HG03135 (cell line): Measurements from ENCODE around the gene NGB.
"Not testable (repeated sequence)": the region's sequence is repeated elsewhere in the genome, so short reads cannot be mapped to it uniquely, and the experiment has no call there.

Source experiments
- ATAC-seq: cut with Tn5 transposase; IDR thresholded peaks from one replicate; pipeline ENCODE4 v1.9.1; 2021; ENCODE audit warnings: mild to moderate bottlenecking, moderate library complexity; ENCODE audit not compliant: unreplicated experiment

The NGB gene

DNA sequence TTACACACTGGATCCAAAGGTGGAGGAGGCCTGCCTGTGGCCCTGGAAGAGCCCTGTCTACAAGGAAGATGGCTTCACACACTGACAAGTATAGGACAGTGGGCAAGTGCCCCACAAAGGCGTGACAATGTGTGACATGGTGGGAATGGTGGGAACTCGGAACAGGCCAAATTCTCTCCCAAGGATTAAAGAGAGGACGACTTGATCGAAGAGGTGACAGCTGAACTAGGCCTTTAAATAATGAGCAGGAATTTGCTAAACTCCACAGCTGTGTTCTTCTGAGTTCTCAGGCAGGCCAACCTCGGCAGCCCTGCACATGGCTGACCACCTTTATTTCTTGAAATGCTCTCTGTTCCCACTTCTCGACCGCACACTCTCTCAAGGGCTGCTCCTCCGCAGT lies 25.9 kb upstream of the NGB start:
- no peak for ATAC-seq

DNA sequence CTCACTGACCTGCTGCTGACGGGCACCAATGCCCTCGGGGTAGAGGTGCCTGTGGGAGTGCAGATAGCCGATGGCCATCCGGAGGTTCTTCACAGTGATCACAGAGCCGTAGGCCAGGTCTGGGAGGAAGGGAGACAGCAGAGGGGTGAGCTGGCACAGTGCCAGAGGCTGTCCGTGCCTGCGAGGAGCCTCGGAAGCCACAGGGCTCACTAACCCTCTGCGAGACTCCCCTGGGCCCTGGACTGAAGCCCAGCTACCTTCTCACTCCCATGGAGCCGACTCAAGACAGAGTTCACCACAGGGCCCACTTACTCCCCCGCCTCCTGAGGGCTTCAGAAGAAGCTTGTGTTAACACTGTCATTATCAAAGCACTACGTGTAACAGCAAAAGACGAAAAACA lies 25.1 kb upstream of the NGB start:
- ATAC-seq, result no peak

DNA sequence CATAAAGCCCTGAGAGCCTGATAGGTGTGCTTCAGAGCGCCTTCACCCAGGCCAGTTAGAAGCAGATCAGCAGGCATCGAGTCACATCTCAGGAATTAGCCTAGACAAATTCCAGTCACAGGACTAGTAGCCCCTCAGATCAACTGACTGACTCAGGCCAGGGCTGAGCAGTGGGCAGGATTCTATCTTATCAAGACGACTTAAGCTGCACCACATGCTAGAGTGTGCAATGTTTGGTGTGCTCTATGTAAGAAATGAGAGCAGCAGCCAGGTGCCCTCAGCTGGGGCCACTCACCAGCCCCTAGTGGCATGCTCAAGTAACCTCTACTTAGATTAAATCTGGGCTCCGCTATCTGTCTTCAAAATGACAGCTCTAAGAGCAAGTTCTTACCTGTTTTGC lies 19.7 kb upstream of the NGB start:
- no peak for ATAC-seq

DNA sequence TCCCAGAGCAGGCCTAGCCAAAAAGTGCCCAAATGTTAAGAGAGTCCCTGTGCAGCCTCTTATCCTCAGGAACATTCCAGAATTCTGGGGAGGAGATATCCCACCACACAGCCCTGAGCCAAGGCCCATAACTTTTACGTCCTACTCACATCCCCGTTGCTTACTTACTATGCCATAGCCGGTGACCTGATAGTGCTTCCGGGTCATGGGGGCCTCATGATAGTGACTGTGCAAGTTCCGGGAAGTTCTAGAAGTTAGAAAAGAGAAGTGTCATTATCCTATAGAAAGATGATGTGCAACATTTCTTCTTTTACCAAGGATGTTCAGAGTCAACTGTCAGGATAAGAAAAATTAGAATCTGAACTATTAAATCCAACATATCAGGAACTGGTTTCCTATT lies 15.6 kb upstream of the NGB start:
- ATAC-seq, result no peak

DNA sequence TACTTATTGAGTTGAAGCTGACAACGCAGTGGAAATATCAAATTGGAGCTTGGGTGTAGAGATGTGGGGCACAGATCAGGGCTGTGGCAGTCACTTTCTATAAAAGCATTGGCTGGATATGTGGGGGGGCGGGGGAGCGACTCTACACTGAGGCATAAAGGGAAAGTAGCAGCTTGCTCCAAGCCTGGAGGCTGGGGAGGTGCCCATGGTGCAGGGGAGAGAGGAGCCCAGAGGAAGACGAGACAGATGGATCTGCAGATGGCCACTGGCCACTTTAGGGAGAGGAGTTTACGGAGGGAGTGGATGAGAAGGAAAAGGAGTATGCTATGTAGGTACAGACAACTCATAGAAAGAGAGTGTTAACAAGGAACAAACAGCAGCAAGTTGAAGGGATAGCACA lies 13.5 kb upstream of the NGB start:
- ATAC-seq, result no peak

DNA sequence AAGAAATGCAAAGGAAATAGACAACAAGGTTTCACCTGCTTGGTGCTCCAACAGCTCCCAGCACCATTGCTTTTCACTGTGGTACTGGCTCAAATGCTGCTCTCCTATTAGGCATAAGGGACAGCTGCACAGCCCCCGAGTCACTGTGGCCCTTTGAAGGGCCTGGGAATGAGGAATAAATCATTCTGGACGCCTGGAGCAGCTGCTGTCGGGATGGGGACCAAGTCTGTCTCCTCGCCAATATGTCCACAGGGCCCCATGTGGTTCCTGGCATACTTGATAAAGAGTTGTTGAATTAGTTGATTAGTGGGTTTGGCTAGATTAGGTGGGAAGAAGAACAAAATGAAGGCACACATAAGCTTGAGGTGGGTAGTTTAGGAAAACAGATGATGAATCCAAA lies 13.1 kb upstream of the NGB start:
- ATAC-seq, result no peak

DNA sequence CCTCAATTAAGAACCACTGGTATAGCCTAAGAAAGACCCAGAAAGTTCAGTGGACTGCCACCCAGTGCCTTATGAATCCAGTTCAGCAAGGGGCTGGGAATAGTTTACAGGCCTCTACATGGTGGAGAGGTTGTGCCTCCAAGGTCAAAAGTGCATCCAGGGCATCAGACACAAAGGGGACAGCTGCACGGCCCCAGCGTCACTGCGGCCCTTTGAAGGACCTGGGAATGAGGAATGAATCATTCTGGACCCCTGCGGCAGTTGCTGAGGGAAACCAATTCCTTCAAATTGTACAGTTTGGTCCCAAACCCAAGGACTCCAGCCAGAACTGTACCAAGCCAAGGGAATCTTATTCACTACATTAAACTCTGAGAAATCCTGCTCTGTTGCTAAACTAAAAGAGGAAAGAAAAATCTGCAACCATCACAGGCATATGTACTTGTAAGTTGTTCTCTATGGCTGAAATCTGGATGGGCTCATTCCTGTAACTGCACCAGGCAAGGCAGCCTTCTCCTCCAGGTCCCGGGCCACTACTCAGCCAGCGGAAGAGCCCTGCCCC lies 10.9 kb upstream of the NGB start:
- no peak for ATAC-seq

DNA sequence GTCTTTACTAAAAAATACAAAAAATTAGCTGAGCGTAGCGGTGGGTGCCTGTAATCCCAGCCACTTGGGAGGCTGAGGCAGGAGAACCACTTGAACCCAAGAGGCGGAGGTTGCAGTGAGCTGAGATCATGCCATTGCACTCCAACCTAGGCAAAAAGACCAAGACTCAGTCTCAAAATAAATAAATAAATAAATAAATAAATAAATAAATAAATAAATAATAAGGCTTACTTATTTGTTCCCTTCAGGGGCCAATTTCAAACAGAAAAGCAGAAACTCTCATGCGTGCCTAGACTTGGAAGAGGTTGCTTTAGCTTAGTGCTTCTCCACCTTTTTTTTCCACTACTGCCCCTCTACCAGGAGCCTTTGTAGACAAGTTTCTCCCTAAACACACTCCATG lies 9.9 kb upstream of the NGB start:
- not testable (repeated sequence) for ATAC-seq

DNA sequence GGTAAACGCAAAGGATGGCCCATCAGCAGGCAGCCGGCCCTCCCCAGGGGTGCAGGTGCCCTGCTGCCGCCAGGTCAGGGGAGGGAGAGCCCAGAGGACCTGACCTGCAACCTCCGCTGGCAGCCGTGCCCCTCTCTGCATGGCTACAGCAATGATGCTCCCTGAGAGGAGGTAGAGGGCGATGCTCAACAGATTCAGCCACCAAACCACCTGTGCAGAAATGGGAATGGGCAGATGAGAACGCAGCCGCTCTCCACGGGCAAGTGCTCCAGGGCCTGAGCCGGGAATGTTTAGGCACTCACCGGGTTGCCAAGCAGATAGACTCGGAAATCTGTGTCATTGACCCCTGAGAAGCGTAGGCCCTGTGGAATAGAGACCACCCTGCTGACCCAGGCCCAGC lies 8.7 kb upstream of the NGB start:
- ATAC-seq, result no peak

DNA sequence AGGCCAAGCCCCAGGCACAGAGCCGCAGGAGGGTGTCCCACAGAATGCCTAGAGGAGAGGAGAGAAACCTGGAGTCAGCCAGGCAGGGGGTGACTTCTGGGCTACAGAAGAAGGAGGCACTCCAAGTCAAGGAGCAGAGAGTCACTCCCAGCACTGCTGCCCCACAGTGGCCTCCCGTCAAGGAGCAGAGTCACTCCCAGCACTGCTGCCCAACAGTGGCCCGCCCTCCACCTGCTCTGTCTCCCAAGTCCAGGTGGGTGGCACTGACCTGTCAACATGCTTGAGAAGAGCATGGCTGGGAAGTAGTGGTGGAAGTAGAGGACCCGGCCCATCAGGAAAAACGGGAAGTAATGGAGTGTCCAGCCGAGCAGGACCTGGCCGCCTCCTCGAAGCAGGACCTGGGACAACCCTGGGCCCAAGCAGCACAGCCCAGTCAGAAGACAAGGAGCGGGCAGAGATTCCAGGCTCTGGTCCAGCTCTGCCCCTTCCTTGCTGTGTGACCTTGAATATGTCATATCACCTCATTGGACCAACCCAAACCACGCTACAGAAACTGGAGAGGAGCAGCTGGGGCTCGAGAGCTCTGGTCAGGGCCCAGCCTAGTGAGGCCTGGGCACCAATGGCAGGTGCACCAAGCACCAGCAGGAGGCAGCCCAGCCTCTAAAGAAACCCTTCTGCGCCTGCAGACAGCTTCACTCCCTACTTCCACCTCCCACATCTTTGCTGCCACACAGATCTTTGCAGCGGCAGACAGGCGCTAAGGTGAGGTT lies 7.6 kb upstream of the NGB start:
- ATAC-seq, result no peak

DNA sequence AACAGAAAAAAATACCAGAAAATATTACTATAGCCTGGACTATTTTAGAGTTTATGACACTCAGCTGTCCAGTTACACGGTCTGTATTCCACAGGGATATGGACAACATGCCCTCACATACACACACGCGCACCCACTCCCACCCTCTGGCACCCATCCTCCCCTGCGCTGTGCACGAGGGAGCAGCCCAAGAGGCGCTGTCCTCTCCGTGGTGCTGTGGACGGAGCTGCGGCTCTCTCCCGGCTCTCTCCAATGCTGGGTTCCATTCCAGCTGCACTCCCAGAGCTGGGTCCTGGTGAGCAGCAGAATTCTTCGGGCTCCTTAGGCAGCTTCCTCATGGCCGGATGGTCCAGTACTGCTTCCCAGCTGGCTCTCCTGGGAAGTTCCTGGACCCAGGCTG lies 6.0 kb upstream of the NGB start:
- ATAC-seq, result no peak

DNA sequence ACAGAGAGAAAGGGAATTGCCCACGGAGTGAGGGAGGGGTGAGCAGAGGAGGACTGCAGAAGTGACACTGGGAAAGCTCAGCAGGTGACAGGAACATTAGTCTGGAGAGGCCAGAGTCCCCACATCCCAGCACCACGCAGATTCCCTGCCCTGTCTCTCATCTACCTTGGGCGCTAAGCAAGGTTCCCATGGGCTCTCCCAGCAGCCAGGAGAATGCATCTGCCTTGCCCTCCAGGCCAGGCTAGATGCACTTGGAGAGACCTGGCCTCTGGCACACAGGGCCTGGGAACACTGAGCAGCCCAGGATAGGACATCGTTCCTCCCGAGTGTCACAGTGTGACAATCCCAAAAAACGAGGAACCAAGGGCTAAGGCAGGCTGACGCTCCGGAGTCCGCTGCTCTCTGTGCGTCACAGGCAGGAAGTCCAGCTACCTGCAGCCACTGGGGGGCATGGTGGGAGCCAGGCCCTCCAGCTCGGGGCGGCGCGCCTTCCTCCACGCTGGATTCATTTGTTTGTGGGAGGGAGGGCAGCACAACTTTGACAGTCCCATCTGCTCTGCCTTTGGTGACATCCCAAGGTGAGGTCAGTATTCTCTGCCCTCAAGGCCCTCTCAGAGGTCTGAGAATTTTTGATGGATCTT lies 5.4 kb upstream of the NGB start:
- ATAC-seq, result no peak

DNA sequence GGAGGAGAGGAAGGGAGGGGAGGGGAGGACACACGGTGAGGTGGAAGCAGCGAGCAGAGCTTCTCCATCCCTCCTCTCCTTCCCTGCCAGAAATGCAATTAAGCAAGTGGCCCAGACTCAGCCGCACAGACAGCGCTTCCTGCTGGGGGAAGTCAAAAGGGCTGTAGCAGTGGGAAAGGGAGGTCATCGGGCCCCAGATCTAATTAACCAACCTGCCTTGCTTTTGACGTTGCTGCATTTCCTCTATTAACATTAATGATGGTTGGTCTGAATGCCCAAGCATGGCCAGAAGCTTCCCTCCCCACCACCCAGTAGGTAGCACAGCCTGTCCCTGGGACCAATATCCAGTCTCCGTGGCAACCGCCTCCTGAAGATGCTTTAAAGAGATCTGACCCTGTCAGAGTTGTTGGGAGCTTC lies 4.6 kb upstream of the NGB start:
- ATAC-seq, result no peak

DNA sequence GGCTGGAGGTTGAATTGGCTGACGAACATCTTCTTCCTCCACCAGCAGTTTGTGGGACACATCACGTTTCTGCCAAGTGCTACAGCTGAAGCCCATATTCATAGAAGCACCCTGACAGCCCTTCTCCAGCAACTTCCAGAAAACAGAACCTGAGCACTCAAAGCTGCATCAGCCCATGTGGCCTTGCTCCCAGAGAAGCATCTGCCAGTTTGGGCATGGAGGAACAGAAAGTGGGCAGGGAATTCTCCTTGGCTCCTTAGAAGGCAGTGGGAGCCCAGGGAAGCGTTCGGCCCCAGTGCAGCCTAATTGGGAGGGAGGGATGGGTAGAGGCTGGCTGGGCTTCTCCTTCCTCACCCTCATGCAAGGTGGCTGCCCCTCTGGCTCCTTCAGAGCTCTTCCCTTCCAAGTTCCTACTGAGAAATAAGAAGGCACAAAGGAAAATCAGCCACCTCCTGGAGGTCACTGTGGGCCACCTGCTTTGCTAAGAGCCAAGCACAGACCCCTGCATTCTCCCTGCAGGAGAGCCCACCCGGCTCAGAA lies 4.1 kb upstream of the NGB start:
- ATAC-seq, result no peak

DNA sequence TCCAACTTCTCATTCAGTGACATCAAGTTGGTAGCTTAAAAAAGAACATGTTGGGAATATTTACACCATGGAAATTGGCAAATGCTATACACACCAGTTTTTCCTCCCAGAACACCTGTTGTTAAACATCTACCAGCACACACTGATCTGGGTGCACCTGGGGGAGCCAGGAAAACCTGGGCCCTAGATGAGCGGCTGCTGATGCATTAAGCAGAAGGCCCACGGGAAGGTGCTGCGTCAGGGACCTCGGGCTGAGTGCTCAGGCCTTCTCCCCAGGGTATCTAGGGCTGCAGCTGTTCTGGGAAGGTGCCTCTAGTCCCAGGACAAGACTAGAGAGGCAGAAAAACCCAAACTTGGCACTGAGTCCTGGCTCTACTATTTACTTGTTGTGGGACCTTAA lies 2.8 kb upstream of the NGB start:
- ATAC-seq, result no peak

DNA sequence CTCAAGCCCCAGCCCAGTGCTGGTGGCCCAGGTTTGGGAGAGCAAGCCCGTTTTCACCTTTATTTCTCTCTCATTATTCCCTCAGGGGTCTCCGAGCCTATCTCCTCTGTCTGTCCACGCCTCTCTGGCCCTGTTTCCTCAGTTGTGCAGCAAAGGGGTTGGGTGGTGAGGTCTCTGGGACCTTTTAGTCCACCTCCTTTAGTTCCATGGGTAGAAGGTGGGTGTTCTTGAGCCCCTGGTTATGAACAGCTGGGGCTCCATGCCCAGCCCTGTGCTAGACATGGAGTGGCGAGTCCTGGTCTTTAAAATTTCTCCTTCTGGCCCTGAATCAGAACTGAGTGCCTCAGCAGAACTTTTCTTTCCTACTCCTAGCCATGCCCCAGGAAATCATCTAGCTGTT lies 1.3 kb upstream of the NGB start:
- ATAC-seq, result no peak

DNA sequence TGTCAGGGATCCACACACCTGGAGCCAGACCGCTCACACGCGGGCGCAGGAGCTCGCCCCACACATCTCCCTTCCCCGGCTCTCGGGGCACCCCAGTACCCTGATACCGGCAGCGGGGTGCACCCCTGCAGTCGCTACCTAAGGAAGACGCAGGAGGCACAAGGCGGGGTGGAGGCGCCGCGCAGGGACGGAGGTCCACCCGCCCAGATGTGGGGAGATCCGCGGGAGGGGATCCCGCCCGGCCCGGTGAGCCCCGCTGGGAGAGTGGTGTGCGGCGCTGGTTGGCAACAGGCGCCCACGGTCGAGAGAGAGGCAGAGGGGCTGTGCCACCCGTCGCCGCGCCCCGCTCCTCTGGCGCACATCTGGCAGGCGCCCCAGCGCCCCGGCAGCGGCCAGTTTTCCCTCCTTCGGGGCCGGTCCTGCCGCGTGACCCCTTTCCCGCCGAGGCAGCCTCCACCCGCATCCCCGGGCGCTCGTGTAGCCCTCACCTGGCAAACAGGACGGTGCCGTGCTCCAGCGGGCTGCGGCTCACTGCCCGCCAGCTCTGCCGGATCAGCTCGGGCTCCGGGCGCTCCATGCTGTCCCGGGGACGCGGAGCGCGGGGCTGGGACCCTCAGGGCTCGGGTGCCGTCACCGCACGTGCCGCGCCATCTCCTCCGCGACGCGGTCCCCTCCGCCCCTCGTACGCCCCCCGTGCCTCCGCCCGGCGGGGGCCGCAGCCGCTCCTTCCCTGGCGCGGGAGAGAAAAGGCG lies 469 bp downstream of the NGB start:
- no peak for ATAC-seq

DNA sequence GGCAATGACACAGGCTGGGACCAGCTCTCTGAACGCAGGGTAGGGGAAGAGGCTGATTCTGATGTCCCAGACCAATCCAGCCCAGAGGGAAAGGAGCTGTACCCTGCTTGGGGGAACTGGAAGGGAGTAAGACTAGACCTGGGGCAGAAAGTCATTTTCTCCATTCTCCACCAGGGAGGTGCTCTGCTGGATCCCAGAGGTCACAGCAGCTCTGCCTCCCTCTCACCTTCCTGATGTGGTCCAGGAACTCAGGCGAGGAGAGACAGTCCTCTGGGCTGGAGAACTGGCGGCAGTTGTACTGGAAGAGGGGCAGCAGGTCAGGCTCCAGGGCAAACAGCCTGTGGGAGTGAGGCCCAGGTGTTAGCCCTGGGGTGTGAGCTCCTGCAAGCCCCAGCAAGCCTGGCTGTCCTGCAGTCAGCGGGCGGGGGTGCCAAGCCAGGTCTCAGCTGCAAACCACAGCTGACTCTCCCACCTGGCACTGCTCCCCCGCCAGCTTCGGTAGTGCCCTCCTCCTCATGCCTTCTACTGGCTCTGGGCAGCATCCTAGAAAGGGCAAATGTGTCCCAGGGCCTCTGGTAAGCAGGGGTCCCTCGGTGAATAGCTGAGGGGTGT lies 1.9 kb downstream of the NGB start:
- ATAC-seq, result no peak

DNA sequence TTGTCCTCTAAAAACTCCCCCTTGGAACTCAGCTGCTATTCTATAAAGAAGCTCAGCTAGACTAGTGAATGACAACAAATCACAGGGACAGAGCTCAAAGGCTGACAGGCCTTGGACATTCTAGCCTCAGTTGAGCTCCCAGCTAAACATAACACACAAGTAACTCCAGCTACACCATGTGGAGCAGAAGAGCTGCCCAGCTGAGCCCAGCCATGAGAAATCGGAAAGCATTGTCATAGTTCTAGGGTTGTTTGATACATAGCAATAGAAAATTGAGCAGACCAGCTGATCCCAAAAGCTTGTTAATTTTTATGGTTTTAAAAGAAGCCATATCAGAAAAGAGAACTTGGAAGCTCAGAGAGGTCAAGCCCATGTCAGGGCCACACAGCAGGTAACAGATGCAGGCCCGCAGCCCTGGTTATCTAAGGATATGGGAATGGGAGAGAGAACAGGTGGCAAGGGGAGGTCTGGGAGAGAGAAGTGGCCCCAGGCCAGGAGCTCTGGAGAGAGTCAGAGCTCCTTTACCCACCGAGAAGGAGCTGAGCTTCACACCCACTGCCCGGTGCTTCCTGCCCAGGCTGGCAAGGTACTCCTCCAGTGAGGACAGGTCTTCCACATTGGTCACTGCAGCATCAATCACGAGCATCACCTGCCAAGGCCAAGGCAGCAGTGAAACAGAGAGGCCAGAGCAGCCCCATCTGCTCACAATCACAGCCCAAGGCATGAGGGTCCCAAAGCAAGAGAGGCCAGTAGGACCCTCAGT lies 2.9 kb downstream of the NGB start:
- ATAC-seq, result no peak

DNA sequence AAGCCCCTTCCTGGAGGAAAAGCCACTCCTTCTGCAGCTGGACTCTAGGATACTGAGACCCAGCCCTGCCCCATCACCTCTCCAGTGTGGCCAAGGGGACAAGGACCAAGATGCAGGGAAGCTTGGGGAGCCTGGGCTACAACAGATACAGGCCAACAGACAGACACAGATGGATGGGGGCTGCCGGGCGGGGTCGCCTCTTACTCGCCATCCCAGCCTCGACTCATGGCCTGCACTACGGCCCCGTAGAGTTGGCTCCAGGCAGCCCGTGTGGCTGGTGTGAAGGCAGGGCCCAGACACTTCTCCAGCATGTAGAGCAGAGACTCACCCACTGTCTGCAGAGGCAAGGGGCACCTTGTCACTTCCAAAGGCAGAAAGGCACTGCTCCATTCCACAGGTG lies 4.7 kb downstream of the NGB start:
- ATAC-seq, result no peak
